ENCODE measurements around the gene PRAMEF17.
"Not testable (repeated sequence)": the region's sequence is repeated elsewhere in the genome, so short reads cannot be mapped to it uniquely, and the experiment has no call there.

The PRAMEF17 gene, protein sequence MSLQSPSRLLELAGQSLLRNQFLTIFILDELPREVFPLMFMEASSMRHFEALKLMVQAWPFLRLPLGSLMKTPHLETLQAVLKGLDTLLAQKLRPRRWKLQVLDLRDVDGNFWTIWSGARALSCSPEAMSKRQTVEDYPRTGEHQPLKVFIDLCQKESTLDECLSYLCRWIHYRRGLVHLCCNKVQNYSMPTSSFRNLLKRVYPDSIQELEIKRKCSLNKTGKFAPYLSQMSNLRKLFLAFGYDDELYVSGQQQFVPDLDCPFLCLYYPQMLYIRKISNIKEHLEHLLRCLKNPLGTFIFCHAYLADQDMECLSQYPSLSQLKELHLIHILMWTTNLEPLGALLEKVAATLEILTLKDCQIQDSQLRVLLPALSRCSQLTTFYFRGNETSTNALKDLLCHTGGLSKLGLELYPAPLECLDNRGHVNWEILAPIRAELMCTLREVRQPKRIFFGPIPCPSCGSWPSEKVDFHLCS

DNA sequence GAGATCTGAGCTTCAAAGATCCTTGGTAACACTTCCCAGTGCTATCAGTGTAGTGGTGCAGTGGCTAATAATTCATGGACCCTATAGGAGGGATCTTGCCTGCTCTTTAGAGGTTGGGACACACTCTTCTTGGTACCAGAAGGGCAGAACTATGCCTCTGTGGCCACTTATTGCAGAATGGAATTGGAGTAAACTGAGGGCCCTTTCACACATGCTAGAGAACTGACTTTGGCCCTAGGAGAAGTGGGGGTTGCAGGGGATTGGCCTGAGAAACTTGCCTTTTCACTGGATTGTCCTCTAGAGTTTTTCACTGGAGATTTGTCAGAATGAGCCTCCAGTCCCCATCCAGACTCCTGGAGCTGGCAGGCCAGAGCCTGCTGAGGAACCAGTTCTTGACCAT is at the start of gene PRAMEF17:
Gene PRAMEF17, plus strand, starts transcription at position 301 of the 400 bp plus-strand sequence. Its CDS starts 26 bp downstream, at position 327.
- DNase-seq: not testable (repeated sequence)

- not testable (repeated sequence) for DNase-seq
Measured at GRCh38 chr1:13342496-13342895, 46.9 kb upstream of the PRAMEF17 start.

DNA sequence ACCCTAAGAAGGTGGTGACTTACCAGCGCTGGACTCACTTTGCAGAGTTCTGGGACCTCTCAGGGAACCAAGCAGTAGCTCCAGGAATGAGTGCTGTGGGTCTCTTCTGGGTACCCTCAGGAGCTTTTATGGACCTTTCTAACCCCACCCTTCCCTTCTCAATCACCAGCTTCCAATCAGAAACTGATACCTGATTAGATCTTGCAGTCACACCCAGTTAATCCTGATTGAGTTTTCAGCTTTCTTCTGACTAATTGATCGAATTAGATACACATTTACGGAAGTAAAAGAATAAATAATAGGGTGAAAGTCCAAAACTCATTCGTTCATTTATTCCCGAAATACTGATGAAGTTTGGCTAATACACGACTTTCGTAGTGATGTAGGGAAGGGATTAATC is 42.4 kb upstream of the PRAMEF17 start, which contains the start of gene PRAMEF14:
Gene PRAMEF14, minus strand, starts transcription at position 101 of the 400 bp plus-strand sequence. CDS start 1,820 bp downstream, outside the sequence.
- not testable (repeated sequence) for DNase-seq

DNA sequence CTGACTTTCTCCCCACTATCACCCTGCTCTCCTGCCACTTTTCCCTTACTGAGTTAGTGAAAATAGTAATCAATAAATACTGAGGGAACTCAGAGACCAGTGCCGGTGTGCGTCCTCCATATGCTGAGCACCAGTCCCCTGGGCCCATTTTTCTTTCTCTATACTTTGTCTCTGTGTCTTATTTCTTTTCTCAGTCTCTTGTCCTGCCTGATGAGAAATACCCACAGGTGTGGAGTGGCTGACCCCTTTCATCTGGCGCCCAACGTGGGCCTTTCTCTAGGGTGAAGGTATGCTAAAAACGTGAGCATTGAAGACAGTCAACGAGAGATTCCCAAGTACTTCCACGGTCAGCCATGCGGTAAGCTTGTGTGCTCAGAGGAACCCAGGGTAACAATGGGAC is 36.0 kb upstream of the PRAMEF17 start:
- not testable (repeated sequence) for DNase-seq

GRCh38 chr1:13354475-13354874 is 35.0 kb upstream of the PRAMEF17 start:
- DNase-seq: not testable (repeated sequence)

GRCh38 chr1:13356774-13357173 is 32.7 kb upstream of the PRAMEF17 start:
- DNase-seq: peak in 2 of 6 experiments; percentile 3 to 5

DNA sequence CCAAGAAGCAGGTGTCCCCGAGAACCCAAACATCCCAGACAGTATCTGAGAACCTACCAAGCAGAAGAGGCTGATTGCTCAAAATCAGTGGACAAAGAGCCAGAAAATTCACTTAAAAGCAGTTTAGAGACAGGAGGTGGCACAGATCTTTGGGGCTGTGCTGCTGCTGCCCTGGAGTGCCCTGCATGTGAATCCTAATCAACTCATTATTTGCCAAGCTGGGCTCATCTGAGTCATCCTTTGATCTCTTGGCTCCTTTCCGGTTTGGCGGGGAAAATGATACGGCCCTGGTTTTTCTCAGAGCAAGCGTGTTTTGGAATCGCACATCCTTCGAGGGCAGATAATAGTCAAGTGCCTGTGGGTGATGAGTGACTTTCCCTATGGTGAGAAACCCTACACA is 27.1 kb upstream of the PRAMEF17 start:
- DNase-seq: not testable (repeated sequence)

DNA sequence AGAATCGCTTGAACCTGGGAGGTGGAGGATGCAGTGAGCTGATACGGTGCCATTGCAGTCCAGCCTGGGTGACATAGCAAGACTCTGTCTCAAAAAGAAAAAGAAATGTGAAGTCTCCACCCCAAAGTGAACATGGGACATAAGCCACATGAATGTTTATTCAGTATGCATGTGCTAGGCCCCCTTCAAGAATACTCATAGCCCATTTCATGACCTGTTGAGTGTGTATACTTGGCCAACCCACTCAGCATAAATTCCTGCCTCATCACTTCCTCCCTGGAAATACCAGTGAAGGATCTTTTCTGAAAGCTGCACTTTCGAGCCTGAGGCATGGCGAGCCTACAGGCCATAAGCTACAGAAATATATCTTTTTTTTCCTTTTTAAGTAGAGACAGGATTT is 24.5 kb upstream of the PRAMEF17 start:
- not testable (repeated sequence) for DNase-seq

DNA sequence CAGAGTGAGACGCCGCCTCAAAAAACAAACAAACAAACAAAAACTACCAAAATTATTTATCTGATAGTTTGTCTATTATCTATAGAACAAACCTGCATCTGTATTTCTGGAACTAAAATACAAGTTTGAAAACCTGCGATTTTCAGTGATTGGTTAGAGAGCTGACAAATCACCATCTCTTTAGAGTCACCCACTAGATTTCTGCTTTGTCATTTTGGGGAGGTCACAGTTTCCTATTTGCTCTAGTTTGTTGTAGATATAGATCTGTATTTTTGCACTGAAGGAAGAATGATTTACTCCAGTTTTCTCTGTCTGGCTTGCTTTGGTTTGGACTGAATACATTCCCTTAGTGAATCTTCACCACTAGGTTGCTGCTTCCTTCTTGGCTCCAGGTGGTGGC is 22.9 kb upstream of the PRAMEF17 start:
- DNase-seq: not testable (repeated sequence)

DNA sequence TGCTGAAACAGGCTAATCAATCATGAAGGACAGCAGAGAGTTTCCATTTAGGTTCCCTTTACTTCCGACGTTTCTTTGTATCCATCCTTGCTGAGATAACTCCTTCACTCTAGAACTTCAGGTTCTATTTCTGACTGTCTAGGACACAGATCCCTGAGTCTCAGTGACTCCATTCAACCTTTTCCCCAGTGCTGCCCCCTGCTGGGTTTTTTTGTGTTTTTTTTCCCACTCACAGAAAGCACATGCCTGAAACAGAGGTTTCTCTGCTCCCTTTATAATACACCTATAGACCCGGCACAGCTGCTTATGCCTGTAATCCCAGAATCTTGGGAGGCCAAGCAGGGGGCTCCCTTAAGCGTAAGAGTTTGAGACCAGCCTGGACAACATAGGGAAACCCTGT is 20.9 kb upstream of the PRAMEF17 start:
- DNase-seq: not testable (repeated sequence)

DNA sequence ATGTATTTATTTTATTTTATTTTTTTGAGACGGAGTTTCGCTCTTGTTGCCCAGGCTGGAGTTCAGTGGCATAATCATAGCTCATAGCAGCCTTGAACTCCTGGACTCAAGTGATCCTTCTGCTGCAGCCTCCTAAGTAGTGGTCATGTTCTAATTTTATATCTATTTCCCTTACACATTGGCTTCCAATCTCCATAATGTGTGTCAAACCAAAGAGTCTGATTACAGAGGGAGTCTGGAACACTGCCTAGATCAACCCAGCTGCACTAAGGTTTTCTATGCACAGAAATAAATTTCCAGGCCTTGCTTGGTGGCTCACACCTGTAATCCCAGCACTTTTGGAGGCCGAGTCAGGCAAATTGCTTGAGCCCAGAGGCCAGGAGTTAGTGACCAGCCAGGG is 10.4 kb upstream of the PRAMEF17 start:
- not testable (repeated sequence) for DNase-seq

GRCh38 chr1:13380380-13380779 is 9.1 kb upstream of the PRAMEF17 start:
- not testable (repeated sequence) for DNase-seq

DNA sequence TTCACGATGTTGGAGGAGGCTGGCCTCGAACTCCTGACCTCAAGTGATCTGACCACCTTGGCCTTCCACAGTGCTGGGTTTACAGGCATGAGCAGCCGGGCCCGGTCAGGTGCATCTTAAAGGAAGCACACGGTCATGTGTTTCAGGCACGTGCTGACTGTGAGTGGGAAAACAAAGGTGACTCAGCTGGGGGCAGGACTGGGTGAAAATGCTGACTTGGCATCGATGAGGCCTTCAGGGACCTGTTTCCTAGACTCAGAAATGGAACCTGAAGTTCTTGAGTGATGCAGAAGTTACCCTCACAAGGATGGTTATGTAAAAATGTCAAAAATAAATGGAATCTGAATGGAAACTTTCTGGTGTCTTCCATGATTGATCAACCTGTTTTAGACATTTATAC is 3.6 kb downstream of the PRAMEF17 start:
- DNase-seq: not testable (repeated sequence)

GRCh38 chr1:13394761-13395160 is 5.3 kb downstream of the PRAMEF17 start:
- not testable (repeated sequence) for DNase-seq

GRCh38 chr1:13395311-13395710 is 5.9 kb downstream of the PRAMEF17 start:
- not testable (repeated sequence) for DNase-seq

GRCh38 chr1:13407811-13408210 is 18.4 kb downstream of the PRAMEF17 start:
- no peak for DNase-seq

DNA sequence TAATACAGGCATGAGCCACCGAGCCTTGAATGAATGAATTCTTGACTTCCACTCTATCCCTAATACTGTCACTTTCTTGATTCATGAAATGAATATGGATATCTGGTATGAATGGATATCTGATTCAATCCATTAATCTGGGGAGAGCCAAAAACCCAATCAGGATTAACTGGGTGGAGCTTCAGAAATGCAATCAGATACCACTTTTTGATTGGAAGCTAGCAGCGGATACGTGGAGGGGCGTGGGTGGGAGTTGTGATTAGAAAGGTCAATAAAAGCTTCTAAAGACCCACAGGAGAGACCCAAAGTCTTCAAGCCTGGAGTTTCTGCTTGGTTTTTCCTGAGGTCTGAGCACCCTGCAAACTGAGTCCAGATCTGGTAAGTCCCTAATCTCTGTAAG is 20.7 kb downstream of the PRAMEF17 start, which contains the start of gene PRAMEF20:
Gene PRAMEF20, plus strand, starts transcription at position 301 of the 400 bp plus-strand sequence. CDS start 5,905 bp downstream, outside the sequence.
- DNase-seq: not testable (repeated sequence)

- DNase-seq: no peak
Measured at GRCh38 chr1:13430495-13430894, 41.1 kb downstream of the PRAMEF17 start.

DNA sequence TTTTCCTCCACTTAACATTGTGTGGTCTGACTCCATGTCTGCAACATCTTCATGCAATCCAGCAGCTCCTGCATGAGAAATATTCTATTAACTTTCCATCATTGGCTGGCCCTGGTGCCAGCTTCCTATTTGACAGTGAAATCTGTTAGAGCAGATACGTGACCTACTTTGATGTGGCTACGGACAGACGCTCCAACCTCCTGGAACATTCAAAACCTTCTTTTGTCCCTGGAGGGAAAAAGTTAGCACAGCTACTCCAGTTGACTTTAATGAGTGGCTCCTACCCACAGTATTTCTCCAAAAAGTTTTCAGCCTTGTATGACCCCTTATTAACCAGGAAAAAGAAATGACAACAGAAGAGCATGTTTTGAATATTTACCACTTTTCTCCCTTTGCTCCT is 42.8 kb downstream of the PRAMEF17 start:
- no peak for DNase-seq

GRCh38 chr1:13433694-13434358 is 44.4 kb downstream of the PRAMEF17 start:
- DNase-seq: not testable (repeated sequence)

DNA sequence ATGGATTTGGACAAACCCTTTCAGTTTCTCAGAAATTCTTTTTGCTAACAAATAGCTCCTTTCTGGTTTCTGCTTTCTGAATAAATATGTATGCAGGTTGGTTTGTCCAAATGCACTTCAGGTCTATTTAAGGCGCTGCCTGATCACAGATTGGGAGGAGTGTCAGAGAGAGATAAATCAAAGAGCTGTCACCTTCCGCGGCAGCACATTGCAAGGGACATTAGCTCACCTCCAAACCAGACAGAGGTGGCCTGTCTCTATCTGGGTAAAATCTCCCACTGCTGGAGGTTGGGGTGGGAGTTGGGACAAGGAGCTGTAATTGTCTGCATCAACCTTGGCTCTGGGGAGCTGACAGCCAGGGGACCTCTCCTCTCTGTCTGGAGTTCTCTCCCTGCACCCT is 46.0 kb downstream of the PRAMEF17 start:
- DNase-seq: no peak

DNA sequence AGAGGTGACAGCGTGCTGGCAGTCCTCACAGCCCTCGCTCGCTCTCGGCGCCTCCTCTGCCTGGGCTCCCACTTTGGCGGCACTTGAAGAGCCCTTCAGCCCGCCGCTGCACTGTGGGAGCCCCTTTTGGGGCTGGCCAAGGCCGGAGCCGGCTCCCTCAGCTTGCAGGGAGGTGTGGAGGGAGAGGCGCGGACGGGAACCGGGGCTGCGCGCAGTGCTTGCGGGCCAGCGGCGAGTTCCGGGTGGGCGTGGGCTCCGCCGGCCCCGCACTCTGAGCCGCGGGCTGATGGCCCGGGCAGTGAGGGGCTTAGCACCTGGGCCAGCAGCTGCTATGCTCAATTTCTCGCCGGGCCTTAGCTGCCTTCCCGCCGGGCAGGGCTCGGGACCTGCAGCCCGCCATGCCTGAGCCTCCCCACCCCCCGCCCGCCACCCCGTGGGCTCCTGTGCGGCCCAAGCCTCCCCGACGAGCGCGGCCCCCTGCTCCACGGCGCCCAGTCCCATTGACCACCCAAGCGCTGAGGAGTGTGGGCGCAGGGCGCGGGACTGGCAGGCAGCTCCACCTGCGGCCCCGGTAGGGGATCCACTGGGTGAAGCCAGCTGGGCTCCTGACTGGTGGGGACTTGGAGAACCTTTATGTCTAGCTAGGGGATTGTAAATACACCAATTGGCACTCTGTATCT is 49.8 kb downstream of the PRAMEF17 start:
- not testable (repeated sequence) for DNase-seq
